PC-9 (cell line): ENCODE measurements around the gene LYRM7.

Experiments used
- EZH2 ChIP-seq: fragments of 200-600 bp; sonication (generic); IDR thresholded peaks from 2 replicates; pipeline ENCODE4 v1.8.0; 2017; ENCODE audit warnings: antibody characterized with exemption, low read depth
- TF ChIP-seq, protein P1 (sequence below): fragments of 200-600 bp; sonication (generic); conservative IDR thresholded peaks from 2 replicates; pipeline ENCODE4 v1.6.1; 2017; ENCODE audit warnings: mixed run types, antibody characterized with exemption, mild to moderate bottlenecking, moderate library complexity

DNA sequence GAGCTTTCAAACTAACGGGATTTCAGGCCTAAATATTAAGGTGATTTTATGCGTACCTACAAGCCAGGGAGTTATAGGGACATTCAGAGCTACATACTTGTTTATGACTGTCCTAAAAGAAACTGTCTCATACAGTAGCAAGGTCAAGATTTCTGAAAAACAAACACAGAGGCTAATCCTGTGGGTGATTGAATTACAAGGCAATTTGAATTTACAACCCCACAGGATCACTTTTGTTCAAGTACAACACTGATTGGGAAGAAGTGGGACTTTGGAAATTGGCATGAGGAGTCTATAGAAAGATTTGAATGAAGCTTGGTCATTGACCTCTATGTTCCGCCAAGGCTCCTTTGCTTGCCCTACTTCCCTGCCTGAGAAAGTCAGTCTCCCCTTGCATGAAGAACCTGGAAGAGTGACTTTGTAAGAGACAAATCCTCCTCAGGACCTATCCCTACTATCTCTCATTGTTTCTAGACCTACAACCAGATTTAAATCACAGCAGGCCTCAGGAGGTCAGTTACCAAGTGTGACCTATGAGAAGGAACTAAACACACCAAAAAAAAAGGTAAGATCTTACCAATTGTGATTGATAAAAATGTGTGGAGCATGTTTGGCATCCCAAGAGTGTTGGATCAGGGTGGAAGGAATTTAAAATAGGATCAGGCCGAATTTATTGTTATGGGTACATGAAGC is 54.7 kb downstream of the LYRM7 start:
- TF ChIP-seq, protein P1, sequence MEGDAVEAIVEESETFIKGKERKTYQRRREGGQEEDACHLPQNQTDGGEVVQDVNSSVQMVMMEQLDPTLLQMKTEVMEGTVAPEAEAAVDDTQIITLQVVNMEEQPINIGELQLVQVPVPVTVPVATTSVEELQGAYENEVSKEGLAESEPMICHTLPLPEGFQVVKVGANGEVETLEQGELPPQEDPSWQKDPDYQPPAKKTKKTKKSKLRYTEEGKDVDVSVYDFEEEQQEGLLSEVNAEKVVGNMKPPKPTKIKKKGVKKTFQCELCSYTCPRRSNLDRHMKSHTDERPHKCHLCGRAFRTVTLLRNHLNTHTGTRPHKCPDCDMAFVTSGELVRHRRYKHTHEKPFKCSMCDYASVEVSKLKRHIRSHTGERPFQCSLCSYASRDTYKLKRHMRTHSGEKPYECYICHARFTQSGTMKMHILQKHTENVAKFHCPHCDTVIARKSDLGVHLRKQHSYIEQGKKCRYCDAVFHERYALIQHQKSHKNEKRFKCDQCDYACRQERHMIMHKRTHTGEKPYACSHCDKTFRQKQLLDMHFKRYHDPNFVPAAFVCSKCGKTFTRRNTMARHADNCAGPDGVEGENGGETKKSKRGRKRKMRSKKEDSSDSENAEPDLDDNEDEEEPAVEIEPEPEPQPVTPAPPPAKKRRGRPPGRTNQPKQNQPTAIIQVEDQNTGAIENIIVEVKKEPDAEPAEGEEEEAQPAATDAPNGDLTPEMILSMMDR, result no peak
- TF ChIP-seq EZH2, result no peak
